IMR-90 (cell line): Measurements from ENCODE around the gene MYBL2. TPM values are rescaled to one million over a fixed set of nuclear protein-coding genes. Genes with fewer than 3 reads are reported as not detected.

Experiments used
- ATAC-seq: fragments of 200-7000 bp; cut with Tn5 transposase; 2 replicates; pipeline ENCODE4 v1.9.1; 2020; ENCODE audit warnings: low read depth, mild to moderate bottlenecking, moderate library complexity
- BruUV-seq: library from RNA; stranded (reverse); fragments of 400-500 nt; replicated peaks from 2 replicates; lab custom pipeline; 2021; lab: Mats Ljungman, UMichigan
- CTCF ChIA-PET: fragments of 300-600 bp; formaldehyde crosslinking; extraction: SDS; loops from one replicate; lab custom pipeline; 2021; ENCODE audit warnings: antibody characterized with exemption; lab: Yijun Ruan, JAX
- POLR2A ChIA-PET: fragments of 300-600 bp; sonication (Branson Sonifier 250); formaldehyde crosslinking; loops from one replicate; lab custom pipeline; 2022; ENCODE audit warnings: antibody characterized with exemption; ENCODE audit not compliant: unreplicated experiment; lab: Charles Lee
- DNase-seq: peaks from one replicate; pipeline ENCODE4 v3.0.0; 2013
- H2AFZ ChIP-seq: replicated peaks from 2 replicates; pipeline ENCODE3; 2013; ENCODE audit warnings: low read length, mild to moderate bottlenecking; ENCODE audit not compliant: poor library complexity
- H2AK5ac ChIP-seq: 2 replicates; pipeline ENCODE4 v1.6.1; 2013; ENCODE audit warnings: low read depth, low read length, inconsistent platforms
- H2AK9ac ChIP-seq: replicated peaks from 2 replicates; pipeline ENCODE3; 2013; ENCODE audit warnings: mild to moderate bottlenecking, low read depth, low read length, moderate library complexity; ENCODE audit not compliant: poor library complexity
- H2BK120ac ChIP-seq: 2 replicates; pipeline ENCODE4 v1.6.1; 2013; ENCODE audit warnings: low read depth, low read length, inconsistent platforms
- H2BK15ac ChIP-seq: 3 replicates; pipeline ENCODE4 v1.6.1; 2013; ENCODE audit warnings: low read depth, low read length, inconsistent platforms
- H2BK20ac ChIP-seq: 2 replicates; pipeline ENCODE4 v1.6.1; 2013; ENCODE audit warnings: low read depth, mild to moderate bottlenecking, inconsistent platforms, low read length, moderate library complexity
- H2BK5ac ChIP-seq: 2 replicates; pipeline ENCODE4 v1.6.1; 2013; ENCODE audit warnings: mild to moderate bottlenecking, low read depth, low read length, inconsistent platforms; ENCODE audit not compliant: poor library complexity, severe bottlenecking
- H3K14ac ChIP-seq: replicated peaks from 2 replicates; pipeline ENCODE4 v1.6.1; 2013; ENCODE audit warnings: low read depth, low read length, inconsistent platforms
- H3K18ac ChIP-seq: 2 replicates; pipeline ENCODE4 v1.6.1; 2013; ENCODE audit warnings: low read depth, low read length, control low read depth
- H3K23ac ChIP-seq: 2 replicates; pipeline ENCODE4 v1.6.1; 2013; ENCODE audit warnings: low read depth, low read length, inconsistent platforms
- H3K27ac ChIP-seq: 2 replicates; pipeline ENCODE4 v1.5.1; 2013; ENCODE audit warnings: mild to moderate bottlenecking, control low read depth, low read length; ENCODE audit not compliant: insufficient read depth
- H3K27me3 ChIP-seq: 2 replicates; pipeline ENCODE4 v1.6.1; 2013; ENCODE audit warnings: low read length; ENCODE audit not compliant: control insufficient read depth, insufficient read depth
- H3K36me3 ChIP-seq: 2 replicates; pipeline ENCODE4 v1.6.1; 2013; ENCODE audit warnings: low read length, mixed read lengths; ENCODE audit not compliant: control insufficient read depth, insufficient read depth
- H3K4ac ChIP-seq: 2 replicates; pipeline ENCODE4 v1.6.1; 2013; ENCODE audit warnings: low read depth, low read length, inconsistent platforms
- H3K4me1 ChIP-seq: 2 replicates; pipeline ENCODE4 v1.6.1; 2013; ENCODE audit warnings: low read length, mixed read lengths; ENCODE audit not compliant: control insufficient read depth, insufficient read depth
- H3K4me2 ChIP-seq: 2 replicates; pipeline ENCODE4 v1.6.1; 2013; ENCODE audit warnings: low read depth, mild to moderate bottlenecking, control low read depth, low read length, moderate library complexity
- H3K4me3 ChIP-seq: 2 replicates; pipeline ENCODE4 v1.5.1; 2013; ENCODE audit warnings: low read depth, mild to moderate bottlenecking, control low read depth, low read length, moderate library complexity; ENCODE audit not compliant: insufficient read depth
- H3K56ac ChIP-seq: 2 replicates; pipeline ENCODE4 v1.6.1; 2013; ENCODE audit warnings: low read length, inconsistent platforms; ENCODE audit not compliant: insufficient read depth; ENCODE audit errors: extremely low read depth
- H3K79me1 ChIP-seq, 2 experiments: 2 replicates each; pipeline ENCODE4 v1.6.1; 2013; ENCODE audit warnings: low read length in 2 of 2, inconsistent platforms in 1 of 2, low read depth in 1 of 2
- H3K9ac ChIP-seq: 2 replicates; pipeline ENCODE4 v1.6.1; 2013; ENCODE audit warnings: low read depth, low read length, control low read depth
- H3K9me1 ChIP-seq: 2 replicates; pipeline ENCODE4 v1.6.1; 2013; ENCODE audit warnings: low read length, inconsistent platforms; ENCODE audit not compliant: insufficient read depth
- H3K9me3 ChIP-seq: 2 replicates; pipeline ENCODE4 v1.6.1; 2013; ENCODE audit warnings: low read length; ENCODE audit not compliant: control insufficient read depth, insufficient read depth
- H4K20me1 ChIP-seq: 2 replicates; pipeline ENCODE4 v1.6.1; 2013; ENCODE audit warnings: low read length, inconsistent platforms; ENCODE audit not compliant: insufficient read depth
- H4K5ac ChIP-seq: 2 replicates; pipeline ENCODE4 v1.6.1; 2013; ENCODE audit warnings: mild to moderate bottlenecking, low read depth, low read length, control low read depth
- H4K8ac ChIP-seq, 2 experiments: 2 replicates each; pipeline ENCODE4 v1.6.1; 2013; ENCODE audit warnings: low read depth in 2 of 2, low read length in 2 of 2, control low read depth in 1 of 2, inconsistent platforms in 1 of 2
- H4K91ac ChIP-seq: 2 replicates; pipeline ENCODE4 v1.6.1; 2013; ENCODE audit warnings: low read depth, low read length, inconsistent platforms; ENCODE audit not compliant: insufficient read depth
- CEBPB ChIP-seq: IDR thresholded peaks from 2 replicates; pipeline ENCODE4 v1.6.1; 2012; ENCODE audit warnings: low read depth, low read length, improper control_type of control experiment
- CHD1 ChIP-seq: IDR thresholded peaks from 2 replicates; pipeline ENCODE4 v1.6.1; 2012; ENCODE audit warnings: low read depth, low read length, improper control_type of control experiment
- CTCF ChIP-seq: conservative IDR thresholded peaks from 2 replicates; pipeline ENCODE4 v1.5.1; 2012; ENCODE audit warnings: mild to moderate bottlenecking, low read depth, low read length, improper control_type of control experiment
- ELK1 ChIP-seq: fragments of 150-350 bp; IDR thresholded peaks from 2 replicates; pipeline ENCODE4 v1.6.1; 2016; ENCODE audit warnings: low read depth, mild to moderate bottlenecking, low read length, moderate library complexity, borderline replicate concordance
- FOS ChIP-seq: fragments of 150-350 bp; IDR thresholded peaks from 2 replicates; pipeline ENCODE4 v1.6.1; 2016; ENCODE audit warnings: low read depth, low read length
- MAFK ChIP-seq: IDR thresholded peaks from 2 replicates; pipeline ENCODE4 v1.6.1; 2012; ENCODE audit warnings: low read depth, low read length, improper control_type of control experiment
- POLR2A ChIP-seq: IDR thresholded peaks from 2 replicates; pipeline ENCODE4 v1.6.1; 2012; ENCODE audit warnings: mild to moderate bottlenecking, low read depth, low read length
- RAD21 ChIP-seq: IDR thresholded peaks from 2 replicates; pipeline ENCODE4 v1.6.1; 2012; ENCODE audit warnings: low read length, improper control_type of control experiment
- RFX5 ChIP-seq: IDR thresholded peaks from 2 replicates; pipeline ENCODE4 v1.8.0; 2012; ENCODE audit warnings: low read depth, mild to moderate bottlenecking, low read length, moderate library complexity
- SMC3 ChIP-seq: fragments of 150-350 bp; IDR thresholded peaks from 2 replicates; pipeline ENCODE4 v1.6.1; 2016; ENCODE audit warnings: low read depth, mild to moderate bottlenecking, antibody characterized with exemption, low read length, moderate library complexity
- WGBS, 2 experiments: methylation state at CpG; one replicate each; pipeline versions ENCODE4 v1.1.5 to v1.1.7; 2013; ENCODE audit warnings: missing lambda C conversion rate in 2 of 2; ENCODE audit not compliant: insufficient read length in 1 of 2; ENCODE audit errors: extremely low coverage in 2 of 2; 5-methylcytosine and 5-hydroxymethylcytosine counted together
- dilution Hi-C: fragments of 300-500 bp; cut with HindIII; formaldehyde crosslinking; loops from one replicate; pipeline ENCODE4 v1.14.3; 2018; ENCODE audit warnings: low sequenced_read_pairs; ENCODE audit not compliant: unreplicated experiment
- in situ Hi-C: fragments of 300-500 bp; cut with MboI; formaldehyde crosslinking; loops from 3 replicates; pipeline ENCODE4 v1.14.3; 2019; ENCODE audit warnings: low sequenced_read_pairs, inconsistent platforms, mixed read lengths
- intact Hi-C: fragments of 100-400 bp; cut with micrococcal nuclease; formaldehyde crosslinking; loops from 2 replicates; pipeline ENCODE4 v1.10.0; 2022
- polyA plus RNA-seq, 3 experiments: library from polyadenylated mRNA; depleted of rRNA; stranded (reverse); fragments of >200 nt; gene quantifications; 2 replicates each; pipeline ENCODE4 v1.2.3, GENCODE V29; 2012; ENCODE audit warnings: low replicate concordance in 1 of 3
- total RNA-seq: library from RNA; depleted of rRNA; stranded (reverse); fragments of >200 nt; gene quantifications from 2 replicates; pipeline ENCODE4 v1.2.3, GENCODE V29; 2012

The MYBL2 gene
- total and polyA plus RNA-seq, 2 of the 4 experiments (the other 2 are of a cell fraction) = 12.4 to 23.1 TPM

GRCh38 chr20:43751167-43752050, 84.5 kb downstream of the MYBL2 start:
- Histone ChIP-seq H3K18ac (peak overlapping the region; percentile 69; the same call in 1 of the 2 replicates), H3K4ac (peak overlapping the region; percentile 99), H3K9ac (0 out of 2 replicates have a peak overlapping the region, but pooled peaks have one; percentile 10), H4K5ac (peak overlapping the region; percentile 42; the same call in 1 of the 2 replicates), H2BK120ac (peak overlapping the region; percentile 96), H3K14ac (peak overlapping the region; percentile 96), H3K27me3 (no peaks in the 10 kb centered on the region), H2AFZ (peak overlapping the region; percentile 75), H3K9me3 (no peaks in the 10 kb centered on the region), H3K27ac (peak overlapping the region; percentile 66; the same call in 1 of the 2 replicates), H3K4me1 (peaks cover 19% of the 10 kb centered on the region), H3K79me1 (peaks cover 0 to 5% of the 10 kb centered on the region in 2 experiments; a peak in 1 of 4 replicates), H3K23ac (peak overlapping the region; percentile 61), H4K91ac (peak overlapping the region; percentile 98), H3K56ac (peak overlapping the region; percentile 65), H2BK5ac (peak overlapping the region; percentile 93), H3K9me1 (peaks cover 26% of the 10 kb centered on the region), H4K20me1 (no peaks in the 10 kb centered on the region), H2BK20ac (peak overlapping the region; percentile 98), H2AK5ac (peak overlapping the region; percentile 99), H3K4me3 (no peak overlapping the region), H3K36me3 (no peaks in the 10 kb centered on the region), H2AK9ac (peak overlapping the region; percentile 86), H3K4me2 (peak overlapping the region; percentile 37), H4K8ac (peak overlapping the region; percentile 51 to 97), H2BK15ac (peak overlapping the region; percentile 100)
- intact Hi-C loops (loop anchor here (2.0 to 5.0 kb wide), 2 partner anchors 91 to 166 kb away; no protein-coding TSS in a partner anchor), in situ Hi-C loops (loop anchor here (5.0 to 10.0 kb wide), 2 partner anchors 163 to 331 kb away; partner anchors contain the start of gene TOX2), dilution Hi-C loops (no loop called here)
- BruUV-seq = no TSS peak
- no CpG with 5 or more reads among the region's 11 CpGs for WGBS, 2 experiments
- CTCF ChIA-PET = interaction anchor here (0.6 to 3.7 kb wide), 7 partner anchors 13 to 330 kb away, joined by 3 to 21 read pairs (median 4); no protein-coding TSS in a partner anchor
- POLR2A ChIA-PET = interaction anchor here (0.6 kb wide), 2 partner anchors 47 to 329 kb away, joined by 3 to 6 read pairs; no protein-coding TSS in a partner anchor
- TF ChIP-seq FOS (no peak), CHD1 (no peak), MAFK (no peak), ELK1 (no peak), POLR2A (no peak), CTCF (peak; percentile 29; the same call in 1 of the 2 replicates), SMC3 (no peak), RAD21 (peak; percentile 41), RFX5 (no peak), CEBPB (peak; percentile 19; the same call in 1 of the 2 replicates)
- ATAC-seq (peak; percentile 63), DNase-seq (peak; percentile 92)
